ENCODE data around the gene CLCN1. TPM values are rescaled to one million over a fixed set of nuclear protein-coding genes. Genes with fewer than 3 reads are reported as not detected.

CLCN1 gene
- total and polyA plus RNA-seq, 2 donors from 2014 or later = 0.35 TPM; not detected in 1

GRCh38 chr7:143359771-143360353 is 44.0 kb downstream of the CLCN1 start:
- peaks cover 0 to 2% (median 0%) of the 10 kb centered on the region in 3 donors for H3K4me1 ChIP-seq (ENCODE audit: control insufficient read depth in 2 of 3, insufficient read depth in 2 of 3, low read depth in 1 of 3, low read length in 3 of 3)
- DNase-seq (no peak), FAIRE-seq (no peak)
- no peaks in the 10 kb centered on the region for H3K9me3 ChIP-seq (ENCODE audit: control insufficient read depth in 2 of 3, insufficient read depth in 1 of 3, low read length in 3 of 3)
- intact Hi-C loops (cut with DNase I) = no loop called here
- no peak overlapping the region for H3K9ac ChIP-seq (ENCODE audit: low read length in 3 of 3)
- H3K36me3 ChIP-seq (ENCODE audit: control insufficient read depth in 2 of 3, insufficient read depth in 3 of 3, low read length in 3 of 3) = no peaks in the 10 kb centered on the region
- no peak overlapping the region for H3K4me3 ChIP-seq (ENCODE audit: low read length in 3 of 3)
- no peak overlapping the region for H3K27ac ChIP-seq (ENCODE audit: low read depth in 2 of 2, low read length in 2 of 2)
- no peak for TF ChIP-seq CTCF (IDR thresholded peaks at IDR 0.05; ENCODE audit: borderline replicate concordance, extremely low read depth, insufficient read depth)
- H3K27me3 ChIP-seq (ENCODE audit: control insufficient read depth, insufficient read depth, low read length) = peaks cover 14% of the 10 kb centered on the region

- no peak overlapping the region for H3K9ac ChIP-seq (ENCODE audit: low read length in 3 of 3)
- no peaks in the 10 kb centered on the region for H3K9me3 ChIP-seq (ENCODE audit: control insufficient read depth in 2 of 3, insufficient read depth in 1 of 3, low read length in 3 of 3)
- no peak overlapping the region for H3K27ac ChIP-seq (ENCODE audit: low read depth in 2 of 2, low read length in 2 of 2)
- H3K36me3 ChIP-seq (ENCODE audit: control insufficient read depth in 2 of 3, insufficient read depth in 3 of 3, low read length in 3 of 3) = no peaks in the 10 kb centered on the region
- DNase-seq (peak in 2 of 5 donors; percentile 13 to 61), FAIRE-seq (no peak)
- intact Hi-C loops (cut with DNase I) = no loop called here
- no peak for TF ChIP-seq CTCF (IDR thresholded peaks at IDR 0.05; ENCODE audit: borderline replicate concordance, extremely low read depth, insufficient read depth)
- H3K4me1 ChIP-seq (ENCODE audit: control insufficient read depth in 2 of 3, insufficient read depth in 2 of 3, low read depth in 1 of 3, low read length in 3 of 3) = peaks cover 0 to 2% (median 0%) of the 10 kb centered on the region in 3 donors
- H3K27me3 ChIP-seq (ENCODE audit: control insufficient read depth, insufficient read depth, low read length) = peaks cover 14% of the 10 kb centered on the region
- H3K4me3 ChIP-seq (ENCODE audit: low read length in 3 of 3) = no peak overlapping the region
Measured at GRCh38 chr7:143360788-143361551, 45.1 kb downstream of the CLCN1 start.

GRCh38 chr7:143361552-143362130 is 45.7 kb downstream of the CLCN1 start:
- Histone ChIP-seq H3K4me3 (ENCODE audit: low read length in 3 of 3) (no peak overlapping the region), H3K27ac (ENCODE audit: low read depth in 2 of 2, low read length in 2 of 2) (no peak overlapping the region), H3K9ac (ENCODE audit: low read length in 3 of 3) (no peak overlapping the region), H3K27me3 (ENCODE audit: control insufficient read depth, insufficient read depth, low read length) (peaks cover 14% of the 10 kb centered on the region), H3K9me3 (ENCODE audit: control insufficient read depth in 2 of 3, insufficient read depth in 1 of 3, low read length in 3 of 3) (no peaks in the 10 kb centered on the region), H3K36me3 (ENCODE audit: control insufficient read depth in 2 of 3, insufficient read depth in 3 of 3, low read length in 3 of 3) (no peaks in the 10 kb centered on the region), H3K4me1 (ENCODE audit: control insufficient read depth in 2 of 3, insufficient read depth in 2 of 3, low read depth in 1 of 3, low read length in 3 of 3) (peaks cover 0 to 2% (median 0%) of the 10 kb centered on the region in 3 donors)
- no peak for FAIRE-seq
- peak in 3 of 5 donors; percentile 14 to 58 (median 27) for DNase-seq
- no peak for TF ChIP-seq CTCF (IDR thresholded peaks at IDR 0.05; ENCODE audit: borderline replicate concordance, extremely low read depth, insufficient read depth)
- intact Hi-C loops (cut with DNase I) = no loop called here

All from kidney (tissue), 14 donors.